ACHN (cell line): ENCODE results near the gene MVK.

Experiments
- DNase-seq: peaks from one replicate; pipeline ENCODE4 v3.0.0-alpha.2; 2015
- in situ Hi-C: cut with HindIII; loops from 2 replicates; pipeline ENCODE4 v1.10.0; 2017; ENCODE audit warnings: low sequenced_read_pairs, low pct_ligation_motif_present, low pct_unique_long_range_greater_than_20kb

The MVK gene

DNA sequence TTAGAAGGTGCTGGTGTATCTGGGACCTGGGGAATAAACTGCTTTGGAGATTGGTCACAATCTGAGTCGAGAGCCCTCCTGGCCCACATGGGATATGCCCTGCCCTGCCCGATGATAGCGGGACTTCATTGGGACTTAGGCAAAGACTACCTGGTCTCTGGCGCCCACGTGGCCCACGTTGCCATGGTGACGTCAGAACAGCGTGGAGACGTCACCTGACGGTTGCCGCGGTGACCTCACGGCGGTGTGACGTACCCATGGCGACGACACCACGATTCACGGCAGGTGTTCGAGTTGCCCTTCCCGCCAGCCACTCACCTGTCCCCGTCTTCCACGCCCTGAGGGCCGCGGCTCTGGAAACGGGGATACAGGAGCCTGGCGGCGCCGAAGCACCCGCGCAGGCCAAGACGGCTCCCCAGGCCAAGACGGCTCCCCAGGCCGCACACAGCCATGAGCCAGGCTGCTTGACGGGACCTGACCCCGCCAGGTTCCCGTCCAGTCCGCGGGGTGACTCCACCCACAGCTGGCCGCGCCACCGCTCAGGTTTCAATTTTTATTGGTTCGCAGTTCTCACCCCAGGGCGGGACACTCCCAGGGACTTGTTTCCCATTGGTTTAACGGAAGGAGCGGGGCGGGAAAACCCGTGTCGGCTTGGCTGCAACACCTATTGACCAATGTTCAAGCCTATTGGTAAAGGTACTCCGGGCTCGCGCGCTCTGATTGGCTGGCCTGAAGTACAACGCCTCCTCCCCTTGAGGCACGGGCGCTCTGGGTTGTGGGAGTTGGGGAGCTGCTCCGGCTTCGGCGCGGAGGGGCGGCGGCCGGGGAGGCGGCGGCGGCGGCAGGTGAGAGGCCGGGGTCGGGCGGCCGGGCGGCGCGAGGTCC lies at the start of gene MVK, which contains the start of gene MMAB:
TSS of gene MVK (plus strand) at position 766 of the 885 bp plus-strand sequence. CDS start 1,029 bp downstream, outside the sequence.
TSS of gene MMAB (minus strand) at position 476 of the 885 bp plus-strand sequence. CDS start at position 452, 24 bp downstream.
- DNase-seq: peak; percentile 100
- in situ Hi-C loops: no loop called here

GRCh38 chr12:109524466-109525278 lies 48.9 kb upstream of the MVK start:
- no peak for DNase-seq
- in situ Hi-C loops: loop anchor here (25.0 kb wide), 1 partner anchor 263 kb away; no protein-coding TSS in a partner anchor

- in situ Hi-C loops: no loop called here
- no peak for DNase-seq
These were observed 48.4 kb upstream of the MVK start for GRCh38 chr12:109525279-109525585.

- DNase-seq: no peak
- in situ Hi-C loops: no loop called here
These were observed 46.0 kb upstream of the MVK start for GRCh38 chr12:109527489-109528123.

DNA sequence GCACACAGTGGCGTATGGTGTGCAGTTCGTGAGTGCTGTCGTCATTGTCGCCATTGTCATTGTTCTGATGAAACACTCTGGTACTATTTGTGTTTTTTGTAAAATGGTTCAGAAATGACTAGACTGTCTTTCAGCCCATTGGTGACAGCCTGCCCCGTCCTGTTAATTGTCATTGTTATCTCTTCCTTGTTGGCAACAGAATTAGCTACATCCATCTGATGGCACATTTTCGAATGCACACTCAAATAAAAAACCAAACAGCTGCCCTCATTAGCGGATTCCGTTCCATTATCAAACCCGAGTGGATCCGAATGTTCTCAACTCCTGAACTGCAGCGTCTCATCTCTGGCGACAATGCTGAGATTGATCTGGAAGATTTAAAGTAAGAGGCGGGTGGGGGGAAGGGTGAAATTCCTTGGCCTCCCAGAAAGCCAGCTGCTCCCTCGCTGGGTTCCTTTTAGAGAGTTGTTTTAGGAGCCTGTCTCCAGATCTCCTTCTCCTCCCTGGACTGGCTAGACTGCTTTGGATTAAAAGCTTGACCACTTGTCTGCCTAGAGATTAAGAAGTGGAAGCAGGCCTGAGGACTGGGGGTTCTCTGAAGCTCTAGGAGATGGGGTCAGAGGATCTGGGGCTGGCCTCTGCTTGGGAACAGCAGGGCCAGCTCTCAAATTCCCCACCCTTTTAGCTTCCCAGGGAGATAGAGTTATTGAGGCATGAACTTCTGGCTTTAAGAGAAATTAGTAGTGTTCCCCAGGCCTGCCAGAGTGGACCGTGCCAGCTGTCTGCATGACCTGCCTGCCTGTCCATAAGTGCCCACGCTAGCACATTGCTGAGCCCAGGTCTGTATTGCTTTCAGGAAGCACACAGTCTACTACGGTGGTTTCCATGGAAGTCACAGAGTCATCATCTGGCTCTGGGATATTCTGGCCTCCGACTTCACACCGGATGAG lies 43.6 kb upstream of the MVK start:
- in situ Hi-C loops: no loop called here
- no peak for DNase-seq

- in situ Hi-C loops: no loop called here
These were observed 42.2 kb upstream of the MVK start for GRCh38 chr12:109531411-109531810.

GRCh38 chr12:109532721-109533486 lies 40.7 kb upstream of the MVK start:
- in situ Hi-C loops: no loop called here
- no peak for DNase-seq

More at GRCh38 chr12:109531411-109531810, 42.2 kb upstream of the MVK start:
- DNase-seq: no peak

GRCh38 chr12:109533487-109533740 lies 40.2 kb upstream of the MVK start:
- in situ Hi-C loops: no loop called here
- DNase-seq: no peak

DNA sequence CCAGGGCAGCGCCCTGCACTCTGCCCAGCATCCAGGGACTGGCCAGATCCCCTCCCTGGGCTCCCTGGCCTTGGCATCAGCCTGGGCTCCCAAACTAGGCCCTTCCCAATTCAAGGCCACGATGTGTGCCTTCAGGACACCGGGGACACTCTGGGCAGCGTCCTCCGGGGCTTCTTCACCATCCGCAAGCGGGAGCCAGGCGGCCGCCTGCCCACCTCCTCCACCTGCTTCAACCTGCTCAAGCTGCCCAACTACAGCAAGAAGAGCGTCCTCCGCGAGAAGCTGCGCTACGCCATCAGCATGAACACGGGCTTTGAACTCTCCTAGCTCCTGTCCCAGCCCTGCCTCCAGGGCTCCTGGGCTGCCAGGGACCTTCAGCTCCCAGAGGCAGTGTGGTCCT lies 39.1 kb upstream of the MVK start:
- in situ Hi-C loops: no loop called here
- no peak for DNase-seq

- in situ Hi-C loops: no loop called here
- no peak for DNase-seq
These were observed 38.2 kb upstream of the MVK start for GRCh38 chr12:109535231-109535862.

GRCh38 chr12:109535863-109536250 lies 37.7 kb upstream of the MVK start:
- no peak for DNase-seq
- in situ Hi-C loops: no loop called here

GRCh38 chr12:109537136-109537535 lies 36.5 kb upstream of the MVK start:
- in situ Hi-C loops: no loop called here
- no peak for DNase-seq

GRCh38 chr12:109538191-109538863 lies 35.3 kb upstream of the MVK start:
- in situ Hi-C loops: no loop called here
- DNase-seq: no peak

DNA sequence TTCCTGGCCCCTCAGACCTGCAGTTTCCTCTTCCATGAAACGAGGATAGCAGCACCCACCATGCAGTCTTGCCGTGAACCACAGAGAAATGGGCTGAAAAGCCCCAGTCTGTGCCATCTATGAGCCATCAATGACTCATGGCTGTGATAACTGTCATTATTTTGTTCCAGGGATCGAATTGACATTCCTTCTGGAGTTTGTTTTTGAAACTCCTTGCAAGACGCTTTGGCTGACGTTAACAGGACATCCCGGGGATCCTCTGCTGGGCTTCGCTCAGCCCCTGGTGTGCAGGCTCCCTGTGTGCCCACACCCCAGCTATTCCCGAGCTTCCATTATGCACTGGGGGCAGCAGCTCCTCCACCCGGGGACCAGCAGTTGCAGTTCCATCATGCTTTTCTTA lies 34.1 kb upstream of the MVK start:
- in situ Hi-C loops: no loop called here
- no peak for DNase-seq

DNA sequence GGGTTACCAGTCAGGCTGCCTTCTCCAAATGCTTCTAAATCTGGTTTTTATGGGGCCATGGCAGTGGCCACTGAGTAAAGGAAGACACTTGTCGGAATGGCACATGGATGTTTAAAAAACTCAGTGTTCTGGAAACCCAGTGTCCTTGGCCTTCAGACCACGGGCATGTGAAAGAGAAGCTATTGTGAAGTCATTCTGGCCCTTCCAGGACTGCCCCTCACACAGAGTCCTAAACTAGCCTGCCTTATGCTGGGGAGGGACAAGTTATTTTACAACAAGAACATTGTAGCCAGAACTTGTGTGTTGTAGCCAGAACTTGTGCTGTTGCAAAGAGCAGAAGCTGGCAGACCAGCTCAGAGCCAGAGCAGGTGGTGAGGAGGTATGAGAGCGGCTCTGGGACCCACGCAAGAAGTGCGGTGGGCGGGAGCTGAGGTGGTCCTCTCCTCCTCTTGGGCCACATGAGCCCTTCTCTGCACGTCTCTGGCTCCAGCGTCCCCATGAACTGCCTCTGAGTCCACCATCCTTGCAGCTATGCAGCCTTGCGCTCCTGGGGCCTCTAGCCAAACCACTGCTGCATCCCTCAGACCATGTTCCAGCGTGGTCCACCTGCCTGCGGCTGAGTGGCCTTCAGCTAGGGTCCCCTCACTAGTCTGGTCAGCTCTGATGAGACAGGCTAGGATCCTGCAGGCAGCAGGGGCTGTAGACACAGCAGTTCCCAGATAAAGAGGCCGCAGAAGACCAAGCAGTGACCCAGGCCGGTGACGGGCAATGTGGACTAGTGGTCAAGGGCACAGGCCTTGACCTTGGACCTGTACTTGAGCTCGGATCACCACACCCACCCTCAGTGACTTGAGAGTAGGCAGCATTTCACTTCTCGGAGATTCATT lies 32.8 kb upstream of the MVK start:
- no peak for DNase-seq
- in situ Hi-C loops: no loop called here

DNA sequence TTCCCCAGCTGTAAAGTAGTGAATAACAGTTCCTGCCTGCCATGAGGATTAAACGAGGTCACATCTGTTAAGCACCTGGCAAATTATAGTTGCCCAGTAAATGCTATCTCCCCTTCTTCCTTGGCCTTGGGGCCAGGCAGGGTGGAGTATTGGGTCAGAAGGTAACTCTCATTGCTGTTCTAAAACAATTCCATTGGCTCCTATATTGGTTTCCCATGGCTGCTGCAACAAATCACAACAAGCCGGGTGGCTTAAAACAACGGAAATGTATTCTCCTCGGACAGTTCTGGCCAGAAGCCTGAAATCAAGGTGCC lies 32.2 kb upstream of the MVK start:
- in situ Hi-C loops: no loop called here

More for the DNA sequence above, 32.2 kb upstream of the MVK start:
- DNase-seq: no peak
